PC-9 (cell line): Measurements from ENCODE around the gene CSF1. TPM values are rescaled to one million over a fixed set of nuclear protein-coding genes. Genes with fewer than 3 reads are reported as not detected.
"Not testable (repeated sequence)": the region's sequence is repeated elsewhere in the genome, so short reads cannot be mapped to it uniquely, and the experiment has no call there.

Experiments
- BruUV-seq: library from RNA; stranded (reverse); fragments of 400-500 nt; replicated peaks from 2 replicates; lab custom pipeline; 2021; lab: Mats Ljungman, UMichigan
- CTCF ChIA-PET: fragments of 300-600 bp; sonication (Branson Sonifier 250); formaldehyde crosslinking; loops from one replicate; lab custom pipeline; 2022; ENCODE audit warnings: antibody characterized with exemption; lab: Charles Lee
- POLR2A ChIA-PET: fragments of 300-600 bp; sonication (Branson Sonifier 250); formaldehyde crosslinking; loops from one replicate; lab custom pipeline; 2022; ENCODE audit warnings: antibody characterized with exemption; ENCODE audit not compliant: unreplicated experiment; lab: Charles Lee
- DNase-seq, 2 experiments: peaks; one replicate each; pipeline versions ENCODE4 v3.0.0 to v3.0.0-alpha.2; 2015 to 2022; ENCODE audit warnings: mixed read lengths in 1 of 2
- H2AFZ ChIP-seq: fragments of 200-600 bp; sonication (generic); 2 replicates; pipeline ENCODE4 v1.8.1; 2017; ENCODE audit warnings: antibody characterized with exemption
- H3F3A ChIP-seq: fragments of 200-600 bp; sonication (generic); 2 replicates; pipeline ENCODE4 v1.8.1; 2017; ENCODE audit warnings: antibody characterized with exemption, mild to moderate bottlenecking, low read depth; ENCODE audit not compliant: insufficient read depth
- H3K27ac ChIP-seq: fragments of 200-600 bp; sonication (generic); 2 replicates; pipeline ENCODE4 v1.6.1; 2016; ENCODE audit warnings: mixed run types
- H3K27me3 ChIP-seq: fragments of 200-600 bp; sonication (generic); 2 replicates; pipeline ENCODE4 v1.6.1; 2016; ENCODE audit warnings: low read depth, mixed run types; ENCODE audit not compliant: insufficient read depth
- H3K36me3 ChIP-seq: fragments of 200-600 bp; sonication (generic); 2 replicates; pipeline ENCODE4 v1.6.1; 2016; ENCODE audit warnings: low read depth, mixed run types
- H3K4me1 ChIP-seq: fragments of 200-600 bp; sonication (generic); replicated peaks from 2 replicates; pipeline ENCODE4 v1.6.1; 2016; ENCODE audit warnings: mixed run types; ENCODE audit not compliant: insufficient read depth
- H3K4me2 ChIP-seq: fragments of 200-600 bp; sonication (generic); 2 replicates; pipeline ENCODE4 v1.6.1; 2017; ENCODE audit warnings: mixed run types
- H3K4me3 ChIP-seq: fragments of 200-600 bp; sonication (generic); 2 replicates; pipeline ENCODE4 v1.6.1; 2016; ENCODE audit warnings: mixed run types
- H3K79me2 ChIP-seq: fragments of 200-600 bp; sonication (generic); 2 replicates; pipeline ENCODE4 v1.6.1; 2017; ENCODE audit warnings: low read depth, mixed run types
- H3K9me2 ChIP-seq: fragments of 200-600 bp; sonication (generic); 2 replicates; pipeline ENCODE4 v1.8.1; 2017; ENCODE audit warnings: mild to moderate bottlenecking; ENCODE audit not compliant: insufficient read depth
- H3K9me3 ChIP-seq: fragments of 200-600 bp; sonication (generic); 2 replicates; pipeline ENCODE4 v1.8.1; 2016; ENCODE audit warnings: low read depth; ENCODE audit not compliant: insufficient read depth
- H4K20me1 ChIP-seq: fragments of 200-600 bp; sonication (generic); 2 replicates; pipeline ENCODE4 v1.8.1; 2017; ENCODE audit not compliant: insufficient read depth
- CTCF ChIP-seq: fragments of 200-600 bp; sonication (generic); conservative IDR thresholded peaks from 2 replicates; pipeline ENCODE4 v1.6.1; 2017; ENCODE audit warnings: mixed run types, antibody characterized with exemption, mild to moderate bottlenecking, moderate library complexity
- EZH2 ChIP-seq: fragments of 200-600 bp; sonication (generic); IDR thresholded peaks from 2 replicates; pipeline ENCODE4 v1.8.0; 2017; ENCODE audit warnings: antibody characterized with exemption, low read depth
- intact Hi-C: fragments of 100-400 bp; cut with micrococcal nuclease; formaldehyde crosslinking; loops from one replicate; pipeline ENCODE4 v1.10.0; 2022; ENCODE audit not compliant: unreplicated experiment
- total RNA-seq: library from RNA; stranded (reverse); gene quantifications from 2 replicates; pipeline ENCODE4 v1.2.3, GENCODE V29; 2021

The CSF1 gene
- total RNA-seq, 1 experiment from 2014 or later = 29.8 TPM

GRCh38 chr1:109917768-109918606 is 7.3 kb downstream of the CSF1 start:
- Histone ChIP-seq H3K4me2 (no peak overlapping the region), H3K4me3 (no peak overlapping the region), H3K36me3 (peaks cover 86% of the 10 kb centered on the region), H4K20me1 (0 out of 2 replicates have a peak, but pooled peaks cover 14% of the 10 kb centered on the region), H2AFZ (no peak overlapping the region), H3K9me3 (no peaks in the 10 kb centered on the region), H3K27me3 (no peaks in the 10 kb centered on the region), H3K27ac (no peak overlapping the region; the same call in 1 of the 2 replicates), H3K9me2 (no peaks in the 10 kb centered on the region), H3F3A (peaks cover 25% of the 10 kb centered on the region; the same call in 1 of the 2 replicates), H3K4me1 (peaks cover 13% of the 10 kb centered on the region), H3K79me2 (peaks cover 42% of the 10 kb centered on the region)
- ChIA-PET POLR2A (interaction anchor here (0.7 kb wide), 1 partner anchor 68 kb away, joined by 3 read pairs; no protein-coding TSS in a partner anchor), CTCF (no interaction called here)
- DNase-seq = no peak
- intact Hi-C loops = no loop called here
- no TSS peak for BruUV-seq
- TF ChIP-seq CTCF (peak; percentile 53), EZH2 (no peak)

- Histone ChIP-seq H3K27me3 (no peaks in the 10 kb centered on the region), H3K9me3 (no peaks in the 10 kb centered on the region), H3K27ac (no peak overlapping the region), H3K4me1 (peaks cover 6% of the 10 kb centered on the region), H3K9me2 (no peaks in the 10 kb centered on the region), H4K20me1 (0 out of 2 replicates have a peak, but pooled peaks cover 11% of the 10 kb centered on the region), H3K4me2 (no peak overlapping the region), H3K79me2 (peaks cover 35% of the 10 kb centered on the region), H2AFZ (no peak overlapping the region), H3K36me3 (peaks cover 92% of the 10 kb centered on the region), H3F3A (peaks cover 30% of the 10 kb centered on the region; the same call in 1 of the 2 replicates), H3K4me3 (no peak overlapping the region)
- ChIA-PET CTCF (no interaction called here), POLR2A (interaction anchor here (0.6 to 0.7 kb wide), 2 partner anchors 41 to 420 kb away, joined by 6 to 7 read pairs; partner anchors contain the start of gene RBM15)
- TF ChIP-seq EZH2 = no peak
- no peak; the same call in 1 of the 2 replicates for TF ChIP-seq CTCF
- intact Hi-C loops = no loop called here
- DNase-seq = no peak
- no TSS peak for BruUV-seq
Observed at GRCh38 chr1:109918671-109919070, 8.0 kb downstream of the CSF1 start.

- ChIA-PET POLR2A (interaction anchor here (0.7 kb wide), 1 partner anchor 420 kb away, joined by 7 read pairs; the partner anchor contains the start of gene RBM15), CTCF (interaction anchor here (1.6 kb wide), 1 partner anchor 17 kb away, joined by 5 read pairs; no protein-coding TSS in a partner anchor)
- H2AFZ ChIP-seq = no peak overlapping the region
- intact Hi-C loops = no loop called here
- no peaks in the 10 kb centered on the region for H3K9me2 ChIP-seq
- H3K9me3 ChIP-seq = no peaks in the 10 kb centered on the region
- H4K20me1 ChIP-seq = 0 out of 2 replicates have a peak, but pooled peaks cover 5% of the 10 kb centered on the region
- no peaks in the 10 kb centered on the region for H3K4me1 ChIP-seq
- H3K27ac ChIP-seq = no peak overlapping the region
- H3K79me2 ChIP-seq = peaks cover 29% of the 10 kb centered on the region
- H3K27me3 ChIP-seq = no peaks in the 10 kb centered on the region
- TF ChIP-seq CTCF (no peak), EZH2 (no peak)
- DNase-seq = no peak
- BruUV-seq = no TSS peak
- peaks cover 95% of the 10 kb centered on the region for H3K36me3 ChIP-seq
- peaks cover 34% of the 10 kb centered on the region; the same call in 1 of the 2 replicates for H3F3A ChIP-seq
- H3K4me2 ChIP-seq = no peak overlapping the region
- H3K4me3 ChIP-seq = no peak overlapping the region
Observed at GRCh38 chr1:109919303-109919702, 8.7 kb downstream of the CSF1 start.

DNA sequence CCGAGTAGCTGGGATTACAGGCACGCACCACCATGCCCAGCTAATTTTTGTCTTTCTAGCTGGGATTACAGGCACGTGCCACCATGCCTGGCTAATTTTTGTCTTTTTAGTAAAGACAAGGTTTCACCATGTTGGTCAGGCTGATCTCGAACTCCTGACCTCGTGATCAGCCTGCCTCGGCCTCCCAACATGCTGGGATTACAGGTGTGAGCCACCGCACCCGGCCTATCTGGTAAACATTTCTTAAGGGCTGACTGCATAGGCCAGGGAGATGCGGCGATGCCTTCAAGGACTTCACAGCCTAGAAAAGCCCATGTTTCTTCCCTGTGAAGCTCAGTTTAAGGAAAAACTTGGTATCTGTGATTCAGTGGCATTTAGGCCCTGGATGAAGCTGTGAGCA is 9.7 kb downstream of the CSF1 start:
- H3K9me2 ChIP-seq, intact Hi-C loops, H3K27me3 ChIP-seq, POLR2A ChIA-PET, H4K20me1 ChIP-seq, H3K27ac ChIP-seq, H2AFZ ChIP-seq, DNase-seq, H3K9me3 ChIP-seq, H3K4me1 ChIP-seq, H3K4me3 ChIP-seq, BruUV-seq, H3K4me2 ChIP-seq: not testable (repeated sequence)
- peaks cover 18% of the 10 kb centered on the region; the same call in 1 of the 2 replicates for H3K79me2 ChIP-seq
- CTCF ChIA-PET = interaction anchor here (1.2 to 1.6 kb wide), 2 partner anchors 18 to 64 kb away, joined by 3 to 5 read pairs; partner anchors contain the start of gene AHCYL1
- H3F3A ChIP-seq = peaks cover 38% of the 10 kb centered on the region; the same call in 1 of the 2 replicates
- peaks cover 90% of the 10 kb centered on the region for H3K36me3 ChIP-seq
